Measurements from ENCODE around the gene TIMP4.

The TIMP4 gene

GRCh38 chr3:12158387-12159226 is at the start of gene TIMP4:
Gene TIMP4 (minus strand): TSS chr3:12158912. CDS start chr3:12158840, 72 bp downstream.
- DNase-seq, result no peak

GRCh38 chr3:12205171-12205570 is 46.5 kb upstream of the TIMP4 start:
- peak; percentile 56 for DNase-seq

- no peak for DNase-seq
Observed at GRCh38 chr3:12201813-12202212, 43.1 kb upstream of the TIMP4 start.

GRCh38 chr3:12198301-12198700 is 39.6 kb upstream of the TIMP4 start:
- DNase-seq, result no peak

- DNase-seq, result no peak
Observed at GRCh38 chr3:12197475-12197874, 38.8 kb upstream of the TIMP4 start.

GRCh38 chr3:12196684-12197083 is 38.0 kb upstream of the TIMP4 start:
- no peak for DNase-seq

- DNase-seq, result no peak
Observed at GRCh38 chr3:12195231-12195630, 36.5 kb upstream of the TIMP4 start.

GRCh38 chr3:12194669-12195161 is 36.0 kb upstream of the TIMP4 start:
- no peak for DNase-seq

GRCh38 chr3:12194209-12194608 is 35.5 kb upstream of the TIMP4 start:
- DNase-seq, result peak; percentile 85

- peak; percentile 55 for DNase-seq
Observed at GRCh38 chr3:12193485-12194165, 34.9 kb upstream of the TIMP4 start.

- DNase-seq, result no peak
Observed at GRCh38 chr3:12192655-12193484, 34.2 kb upstream of the TIMP4 start.

- no peak for DNase-seq
Observed at GRCh38 chr3:12192173-12192572, 33.5 kb upstream of the TIMP4 start.

GRCh38 chr3:12191559-12191958 is 32.8 kb upstream of the TIMP4 start:
- DNase-seq, result no peak

GRCh38 chr3:12190832-12191231 is 32.1 kb upstream of the TIMP4 start:
- DNase-seq, result no peak

GRCh38 chr3:12190221-12190807 is 31.6 kb upstream of the TIMP4 start:
- no peak for DNase-seq

- DNase-seq, result no peak
Observed at GRCh38 chr3:12188681-12189287, 30.1 kb upstream of the TIMP4 start.

- DNase-seq, result no peak
Observed at GRCh38 chr3:12188328-12188648, 29.6 kb upstream of the TIMP4 start.

GRCh38 chr3:12187448-12188327 is 29.0 kb upstream of the TIMP4 start:
- peak; percentile 45 for DNase-seq

GRCh38 chr3:12186515-12187286 is 28.0 kb upstream of the TIMP4 start:
- DNase-seq, result no peak

GRCh38 chr3:12186046-12186445 is 27.3 kb upstream of the TIMP4 start:
- DNase-seq, result no peak

Data from hematopoietic multipotent progenitor cell treated with erythropoietin and hydrocortisone succinate and interleukin-3 and kit ligand, for 6 days (in vitro differentiated cells).